Liver (tissue), 9 donors: Measurements from ENCODE around the gene PARP8. TPM values are rescaled to one million over a fixed set of nuclear protein-coding genes. Genes with fewer than 3 reads are reported as not detected.

Source experiments
- DNase-seq: peaks from one replicate; pipeline ENCODE4 v3.0.0-alpha.2; 2017; ENCODE audit warnings: low spot score
- H3K27ac ChIP-seq, 2 donors: one replicate each; pipeline ENCODE4 v1.7.0; 2013; ENCODE audit warnings: inconsistent platforms in 2 of 2, low read length in 2 of 2, control low read depth in 1 of 2, low read depth in 1 of 2, mild to moderate bottlenecking in 1 of 2
- H3K27me3 ChIP-seq, 4 donors: one replicate each; pipeline versions ENCODE4 v1.6.1 to v1.7.0; 2013; ENCODE audit warnings: low read length in 3 of 4, inconsistent platforms in 1 of 4, mild to moderate bottlenecking in 1 of 4, moderate library complexity in 1 of 4; ENCODE audit not compliant: control insufficient read depth in 4 of 4, insufficient read depth in 4 of 4
- H3K36me3 ChIP-seq, 4 donors: one replicate each; pipeline versions ENCODE4 v1.6.1 to v1.7.0; 2013; ENCODE audit warnings: low read length in 3 of 4, mild to moderate bottlenecking in 3 of 4, low read depth in 1 of 4, moderate library complexity in 1 of 4; ENCODE audit not compliant: control insufficient read depth in 4 of 4, insufficient read depth in 3 of 4
- H3K4me1 ChIP-seq, 4 donors: one replicate each; pipeline versions ENCODE4 v1.6.1 to v1.7.0; 2013; ENCODE audit warnings: low read length in 3 of 4, mild to moderate bottlenecking in 3 of 4, moderate library complexity in 1 of 4; ENCODE audit not compliant: control insufficient read depth in 4 of 4, insufficient read depth in 4 of 4
- H3K4me3 ChIP-seq, 3 donors: one replicate each; pipeline versions ENCODE4 v1.6.1 to v1.7.0; 2013; ENCODE audit warnings: low read length in 3 of 3, control low read depth in 1 of 3, low read depth in 1 of 3, mild to moderate bottlenecking in 1 of 3
- H3K9ac ChIP-seq, 2 donors: one replicate each; pipeline ENCODE4 v1.7.0; 2013; ENCODE audit warnings: low read length in 2 of 2, mild to moderate bottlenecking in 2 of 2, moderate library complexity in 2 of 2, control low read depth in 1 of 2, low read depth in 1 of 2
- H3K9me3 ChIP-seq, 4 donors: one replicate each; pipeline versions ENCODE4 v1.6.1 to v1.7.0; 2013; ENCODE audit warnings: low read length in 3 of 4; ENCODE audit not compliant: control insufficient read depth in 4 of 4
- ATF3 ChIP-seq: IDR thresholded peaks from 2 replicates; pipeline ENCODE4 v1.6.1; 2016; ENCODE audit warnings: antibody characterized with exemption
- CTCF ChIP-seq: fragments of 150-350 bp; IDR thresholded peaks from 2 replicates; pipeline ENCODE4 v1.5.1; 2017; ENCODE audit warnings: improper control_type of control experiment, low read depth, low read length; ENCODE audit not compliant: missing input control
- FOXA1 ChIP-seq: IDR thresholded peaks from 2 replicates; pipeline ENCODE4 v1.6.1; 2016; ENCODE audit warnings: antibody characterized with exemption
- FOXA2 ChIP-seq: IDR thresholded peaks from 2 replicates; pipeline ENCODE4 v1.6.1; 2016; ENCODE audit warnings: antibody characterized with exemption
- GABPA ChIP-seq, 2 donors: IDR thresholded peaks in 1 of 2; conservative IDR thresholded peaks in 1 of 2; 2 replicates each; pipeline ENCODE4 v1.6.1; 2016; ENCODE audit warnings: antibody characterized with exemption in 2 of 2, mild to moderate bottlenecking in 1 of 2, moderate library complexity in 1 of 2
- HNF4A ChIP-seq, 2 donors: conservative IDR thresholded peaks; 2 replicates each; pipeline ENCODE4 v1.6.1; 2016; ENCODE audit warnings: antibody characterized with exemption in 2 of 2, mild to moderate bottlenecking in 2 of 2
- HNF4G ChIP-seq: IDR thresholded peaks from 2 replicates; pipeline ENCODE4 v1.6.1; 2016; ENCODE audit warnings: antibody characterized with exemption
- JUND ChIP-seq, 2 donors: IDR thresholded peaks; 2 replicates each; pipeline ENCODE4 v1.6.1; 2016; ENCODE audit warnings: antibody characterized with exemption in 2 of 2
- MAX ChIP-seq: IDR thresholded peaks from 2 replicates; pipeline ENCODE4 v1.6.1; 2016; ENCODE audit warnings: antibody characterized with exemption
- NR2F2 ChIP-seq: IDR thresholded peaks from 2 replicates; pipeline ENCODE4 v1.6.1; 2016; ENCODE audit warnings: antibody characterized with exemption
- RXRA ChIP-seq, 2 donors: IDR thresholded peaks; 2 replicates each; pipeline ENCODE4 v1.6.1; 2017 to 2018; ENCODE audit warnings: antibody characterized with exemption in 2 of 2, mild to moderate bottlenecking in 1 of 2
- SP1 ChIP-seq: IDR thresholded peaks from 2 replicates; pipeline ENCODE4 v1.6.1; 2018; ENCODE audit warnings: antibody characterized with exemption, mild to moderate bottlenecking
- TAF1 ChIP-seq: conservative IDR thresholded peaks from 2 replicates; pipeline ENCODE4 v1.6.1; 2016; ENCODE audit warnings: antibody characterized with exemption, mild to moderate bottlenecking
- YY1 ChIP-seq: IDR thresholded peaks from 2 replicates; pipeline ENCODE4 v1.6.1; 2016; ENCODE audit warnings: antibody characterized with exemption, mild to moderate bottlenecking
- WGBS: extraction: QIAGEN DNeasy Blood & Tissue Kit; methylation state at CpG from one replicate; pipeline ENCODE4 v1.1.7; 2013; 5-methylcytosine and 5-hydroxymethylcytosine counted together
- polyA plus RNA-seq, 2 donors: library from polyadenylated mRNA; stranded (reverse) in 1 of 2; unstranded in 1 of 2; fragments of 200-250 nt in 1 of 2; fragments of >200 nt in 1 of 2; fragmentation: Nextera tagmentation in 1 of 2; extraction: Ambion mirVana in 1 of 2; gene quantifications; one replicate each; pipeline versions ENCODE4 v1.2.1 to v1.2.3, GENCODE V29; 2013 to 2015
- total RNA-seq, 2 donors: library from RNA; depleted of rRNA; stranded (reverse); fragments of >200 nt; gene quantifications; one replicate each; pipeline ENCODE4 v1.2.3, GENCODE V29; 2014
- TF ChIP-seq, protein P1 (sequence below): IDR thresholded peaks from 2 replicates; pipeline ENCODE4 v1.6.1; 2016; ENCODE audit warnings: antibody characterized with exemption
- TF ChIP-seq, protein P2 (sequence below): IDR thresholded peaks from 2 replicates; pipeline ENCODE4 v1.6.1; 2016; ENCODE audit warnings: antibody characterized with exemption, mild to moderate bottlenecking
- donor health status: healthy.
- donor health status: healthy.
- donor health status: healthy.
- donor health status: healthy.
- donor health status: healthy.

PARP8 gene
- total and polyA plus RNA-seq, 4 donors, result 3.9 to 16.0 (median 7.1) TPM

DNA sequence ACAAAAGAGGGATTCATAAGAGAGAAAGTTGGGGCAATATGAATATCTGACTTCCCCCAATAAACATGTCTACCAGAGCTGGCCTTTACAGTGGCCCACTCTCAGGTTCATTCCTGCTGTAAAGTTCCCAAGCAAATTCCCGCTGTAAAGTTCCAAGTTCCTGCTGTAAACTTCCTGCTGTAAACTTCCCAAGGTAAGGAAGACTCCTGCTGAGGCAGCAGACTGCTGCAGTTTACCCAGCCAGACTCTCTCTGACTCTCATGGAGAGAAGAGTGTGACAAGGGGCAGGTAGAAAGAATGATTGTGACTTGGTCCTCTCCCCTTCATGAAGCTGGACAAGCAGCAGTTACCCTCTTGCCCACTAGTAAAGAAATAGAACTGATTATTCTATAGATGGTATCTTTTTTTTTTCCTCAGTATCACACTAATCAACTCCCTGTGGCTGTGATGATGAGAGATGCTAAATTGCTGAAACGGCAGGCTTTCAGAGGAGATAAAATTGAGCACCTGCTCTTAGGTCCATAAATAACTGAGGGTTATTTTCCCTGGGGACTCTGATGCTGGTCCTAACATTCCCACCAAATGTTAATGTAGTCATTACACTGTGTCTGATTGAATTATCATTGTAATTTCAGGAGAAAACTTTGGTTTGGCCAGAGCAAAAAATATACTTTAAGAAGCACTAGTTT lies 220.4 kb downstream of the PARP8 start:
- DNase-seq, result no peak
- Histone ChIP-seq H3K27ac (no peak overlapping the region), H3K9me3 (no peaks in the 10 kb centered on the region), H3K4me1 (no peaks in the 10 kb centered on the region), H3K27me3 (no peaks in the 10 kb centered on the region), H3K36me3 (no peaks in the 10 kb centered on the region), H3K9ac (no peak overlapping the region), H3K4me3 (no peak overlapping the region)
- 33% methylated on average over 2 of the region's 2 CpGs for WGBS
- TF ChIP-seq TAF1 (no peak), GABPA (IDR thresholded peaks at IDR 0.05 in 1 of 2, conservative IDR thresholded peaks at IDR 0.05 in 1 of 2) (no peak), RXRA (IDR thresholded peaks at IDR 0.05) (no peak), CTCF (no peak), ATF3 (no peak), MAX (no peak), FOXA1 (no peak), NR2F2 (no peak), YY1 (no peak), HNF4G (no peak), SP1 (no peak), JUND (IDR thresholded peaks at IDR 0.05) (no peak), HNF4A (conservative IDR thresholded peaks at IDR 0.05) (no peak), FOXA2 (no peak)
- TF ChIP-seq, protein P1, sequence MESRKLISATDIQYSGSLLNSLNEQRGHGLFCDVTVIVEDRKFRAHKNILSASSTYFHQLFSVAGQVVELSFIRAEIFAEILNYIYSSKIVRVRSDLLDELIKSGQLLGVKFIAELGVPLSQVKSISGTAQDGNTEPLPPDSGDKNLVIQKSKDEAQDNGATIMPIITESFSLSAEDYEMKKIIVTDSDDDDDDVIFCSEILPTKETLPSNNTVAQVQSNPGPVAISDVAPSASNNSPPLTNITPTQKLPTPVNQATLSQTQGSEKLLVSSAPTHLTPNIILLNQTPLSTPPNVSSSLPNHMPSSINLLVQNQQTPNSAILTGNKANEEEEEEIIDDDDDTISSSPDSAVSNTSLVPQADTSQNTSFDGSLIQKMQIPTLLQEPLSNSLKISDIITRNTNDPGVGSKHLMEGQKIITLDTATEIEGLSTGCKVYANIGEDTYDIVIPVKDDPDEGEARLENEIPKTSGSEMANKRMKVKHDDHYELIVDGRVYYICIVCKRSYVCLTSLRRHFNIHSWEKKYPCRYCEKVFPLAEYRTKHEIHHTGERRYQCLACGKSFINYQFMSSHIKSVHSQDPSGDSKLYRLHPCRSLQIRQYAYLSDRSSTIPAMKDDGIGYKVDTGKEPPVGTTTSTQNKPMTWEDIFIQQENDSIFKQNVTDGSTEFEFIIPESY, result no peak
- TF ChIP-seq, protein P2, sequence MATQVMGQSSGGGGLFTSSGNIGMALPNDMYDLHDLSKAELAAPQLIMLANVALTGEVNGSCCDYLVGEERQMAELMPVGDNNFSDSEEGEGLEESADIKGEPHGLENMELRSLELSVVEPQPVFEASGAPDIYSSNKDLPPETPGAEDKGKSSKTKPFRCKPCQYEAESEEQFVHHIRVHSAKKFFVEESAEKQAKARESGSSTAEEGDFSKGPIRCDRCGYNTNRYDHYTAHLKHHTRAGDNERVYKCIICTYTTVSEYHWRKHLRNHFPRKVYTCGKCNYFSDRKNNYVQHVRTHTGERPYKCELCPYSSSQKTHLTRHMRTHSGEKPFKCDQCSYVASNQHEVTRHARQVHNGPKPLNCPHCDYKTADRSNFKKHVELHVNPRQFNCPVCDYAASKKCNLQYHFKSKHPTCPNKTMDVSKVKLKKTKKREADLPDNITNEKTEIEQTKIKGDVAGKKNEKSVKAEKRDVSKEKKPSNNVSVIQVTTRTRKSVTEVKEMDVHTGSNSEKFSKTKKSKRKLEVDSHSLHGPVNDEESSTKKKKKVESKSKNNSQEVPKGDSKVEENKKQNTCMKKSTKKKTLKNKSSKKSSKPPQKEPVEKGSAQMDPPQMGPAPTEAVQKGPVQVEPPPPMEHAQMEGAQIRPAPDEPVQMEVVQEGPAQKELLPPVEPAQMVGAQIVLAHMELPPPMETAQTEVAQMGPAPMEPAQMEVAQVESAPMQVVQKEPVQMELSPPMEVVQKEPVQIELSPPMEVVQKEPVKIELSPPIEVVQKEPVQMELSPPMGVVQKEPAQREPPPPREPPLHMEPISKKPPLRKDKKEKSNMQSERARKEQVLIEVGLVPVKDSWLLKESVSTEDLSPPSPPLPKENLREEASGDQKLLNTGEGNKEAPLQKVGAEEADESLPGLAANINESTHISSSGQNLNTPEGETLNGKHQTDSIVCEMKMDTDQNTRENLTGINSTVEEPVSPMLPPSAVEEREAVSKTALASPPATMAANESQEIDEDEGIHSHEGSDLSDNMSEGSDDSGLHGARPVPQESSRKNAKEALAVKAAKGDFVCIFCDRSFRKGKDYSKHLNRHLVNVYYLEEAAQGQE, result no peak
